ENCODE measurements around the gene FAM227B.
A peak's percentile ranks its signal among the peaks of the same experiment; 100 is the strongest.
"Not testable (repeated sequence)": the region's sequence is repeated elsewhere in the genome, so short reads cannot be mapped to it uniquely, and the experiment has no call there.

Gene FAM227B

DNA sequence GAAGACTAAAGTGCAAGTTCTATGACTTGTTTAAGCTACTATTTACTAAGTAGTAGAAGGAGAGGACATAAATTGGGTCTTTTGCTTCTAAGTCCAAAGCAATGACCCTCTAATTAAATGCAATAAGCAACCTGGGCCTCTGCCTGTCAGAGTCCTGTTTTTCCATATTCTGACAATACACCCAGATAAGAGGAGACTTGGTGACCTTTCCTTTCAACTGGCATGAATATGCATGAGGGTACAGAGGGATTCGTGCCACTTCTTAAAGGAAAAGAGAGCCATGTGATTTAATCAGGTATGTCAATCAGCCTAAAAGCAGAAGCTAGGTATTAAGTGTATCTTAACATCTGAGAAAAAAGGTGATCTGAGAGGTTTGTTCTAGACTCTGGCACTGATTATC, 248.3 kb downstream of the FAM227B start:
- no peak for DNase-seq (ENCODE audit: low spot score)

DNA sequence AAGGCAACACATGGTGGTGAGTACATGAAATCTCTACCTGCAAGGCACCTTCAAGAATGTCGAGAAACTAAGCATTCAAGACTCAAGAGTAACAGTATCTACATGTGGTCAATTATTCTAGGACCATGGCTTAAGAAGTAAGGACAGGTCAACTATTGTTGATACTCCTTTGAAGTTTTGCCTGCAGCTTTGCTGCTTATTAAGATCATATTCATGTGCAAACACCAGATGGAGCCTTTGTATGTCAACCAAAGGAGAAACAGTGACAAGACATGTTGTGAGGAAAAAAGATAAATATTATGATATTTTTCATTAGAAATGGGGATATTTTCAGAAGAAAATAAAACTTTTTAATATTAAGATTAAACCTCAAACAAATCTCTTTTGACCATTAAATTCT, 249.8 kb downstream of the FAM227B start:
- no peak for DNase-seq (ENCODE audit: low spot score)

DNA sequence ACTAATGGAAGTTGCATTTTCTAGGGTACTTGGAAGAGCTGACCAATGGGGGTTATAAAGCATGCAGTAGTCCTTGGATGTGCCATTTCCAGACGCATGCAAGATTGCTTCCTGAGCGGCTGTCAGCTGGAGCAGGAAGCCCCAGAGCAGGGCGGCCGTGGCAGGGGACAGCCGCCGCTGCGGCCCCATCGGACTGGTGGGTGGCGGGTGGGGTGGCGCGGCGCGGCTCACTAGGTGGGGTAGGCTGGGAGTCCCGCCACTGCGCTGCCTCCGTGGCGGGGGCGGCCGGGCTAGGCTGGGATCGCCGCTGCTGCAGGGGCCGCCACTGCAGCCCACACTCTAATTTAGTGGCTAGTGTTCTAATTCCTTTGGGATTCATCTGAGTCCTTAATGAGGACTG, 254.1 kb downstream of the FAM227B start:
- DNase-seq (ENCODE audit: low spot score) = no peak

DNA sequence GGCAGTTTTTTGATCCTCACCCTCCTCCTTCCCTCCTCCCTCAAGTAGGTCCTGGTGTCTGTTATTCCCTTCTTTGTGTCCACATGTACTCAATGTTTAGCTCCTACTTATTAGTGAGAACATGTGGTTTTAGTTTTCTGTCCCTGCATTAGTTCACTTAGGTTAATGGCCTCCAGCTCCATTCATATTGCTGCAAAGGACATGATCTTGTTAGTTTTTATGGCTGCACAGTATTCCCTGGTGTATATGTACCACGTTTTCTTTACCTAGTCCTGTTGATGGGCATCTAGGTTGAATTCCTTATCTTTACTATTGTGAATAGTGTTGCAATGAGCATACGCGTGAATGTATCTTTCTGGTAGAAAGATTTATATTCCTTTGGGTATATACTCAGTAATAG, 259.2 kb downstream of the FAM227B start:
- DNase-seq (ENCODE audit: low spot score) = no peak

DNA sequence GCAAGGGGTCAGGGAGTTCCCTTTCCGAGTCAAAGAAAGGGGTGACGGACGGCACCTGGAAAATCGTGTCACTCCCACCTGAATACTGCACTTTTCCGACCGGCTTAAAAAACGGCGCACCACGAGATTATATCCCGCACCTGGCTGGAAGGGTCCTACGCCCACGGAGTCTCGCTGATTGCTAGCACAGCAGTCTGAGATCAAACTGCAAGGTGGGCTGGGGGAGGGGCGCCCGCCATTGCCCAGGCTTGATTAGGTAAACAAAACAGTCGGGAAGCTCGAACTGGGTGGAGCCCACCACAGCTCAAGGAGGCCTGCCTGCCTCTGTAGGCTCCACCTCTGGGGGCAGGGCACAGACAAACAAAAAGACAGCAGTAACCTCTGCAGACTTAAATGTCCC, 266.2 kb downstream of the FAM227B start:
- not testable (repeated sequence) for DNase-seq (ENCODE audit: low spot score)

DNA sequence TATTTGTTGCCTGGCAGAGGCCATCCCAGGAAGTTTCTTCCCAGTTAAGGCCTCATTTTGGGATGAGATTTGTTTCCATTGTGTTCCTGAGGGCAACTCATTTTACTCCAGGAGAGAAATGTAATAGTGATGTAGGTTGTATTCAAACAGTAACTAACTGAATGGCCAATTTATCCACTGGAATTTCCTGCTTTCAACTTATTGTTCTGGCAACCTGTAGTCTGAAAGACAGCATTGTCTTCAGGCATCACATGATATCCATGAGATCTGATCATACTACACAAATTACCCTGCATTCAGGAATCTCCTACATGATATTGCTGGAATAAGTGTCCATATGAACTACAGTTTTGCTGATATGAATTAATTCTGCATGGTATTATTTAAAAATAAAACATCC, 277.1 kb downstream of the FAM227B start:
- peak; percentile 12 for DNase-seq (ENCODE audit: low spot score)

DNA sequence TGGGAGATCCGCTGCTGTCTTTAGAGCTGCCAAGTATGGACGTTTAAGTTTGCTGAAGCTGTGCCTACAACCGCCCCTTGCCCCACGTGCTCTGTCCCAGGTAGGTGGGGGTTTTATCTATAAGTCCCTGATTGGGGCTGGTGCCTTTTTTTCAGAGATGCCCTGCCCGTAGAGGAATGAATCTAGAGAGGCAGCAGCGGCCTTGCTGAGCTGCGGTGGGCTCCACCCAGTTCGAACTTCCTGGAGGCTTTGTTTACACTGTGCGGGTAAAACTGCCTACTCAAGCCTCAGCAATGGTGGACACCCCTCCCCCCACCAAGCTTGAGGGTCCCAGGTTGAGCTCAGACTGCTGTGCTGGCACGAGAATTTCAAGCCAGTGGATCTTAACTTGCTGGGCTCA, 281.0 kb downstream of the FAM227B start:
- no peak for DNase-seq (ENCODE audit: low spot score)

DNA sequence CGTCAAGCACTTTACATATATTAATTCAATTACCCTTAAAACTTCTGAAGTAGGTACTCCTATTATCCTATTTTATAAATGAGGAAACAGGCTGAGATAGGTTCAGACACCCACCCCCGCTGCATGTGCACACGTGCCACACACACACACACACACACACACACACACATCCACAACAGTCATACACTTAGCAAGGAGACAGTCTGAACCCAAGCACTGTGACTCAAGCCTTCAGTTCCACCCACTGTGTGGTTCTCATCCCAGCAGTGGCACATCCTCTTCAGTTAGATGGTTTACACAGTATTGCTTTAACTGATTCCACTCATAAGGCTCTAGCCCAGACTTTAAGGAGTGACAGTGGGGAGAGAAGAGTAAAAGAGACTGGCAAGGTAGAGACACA, 288.7 kb downstream of the FAM227B start:
- DNase-seq (ENCODE audit: low spot score) = no peak

DNA sequence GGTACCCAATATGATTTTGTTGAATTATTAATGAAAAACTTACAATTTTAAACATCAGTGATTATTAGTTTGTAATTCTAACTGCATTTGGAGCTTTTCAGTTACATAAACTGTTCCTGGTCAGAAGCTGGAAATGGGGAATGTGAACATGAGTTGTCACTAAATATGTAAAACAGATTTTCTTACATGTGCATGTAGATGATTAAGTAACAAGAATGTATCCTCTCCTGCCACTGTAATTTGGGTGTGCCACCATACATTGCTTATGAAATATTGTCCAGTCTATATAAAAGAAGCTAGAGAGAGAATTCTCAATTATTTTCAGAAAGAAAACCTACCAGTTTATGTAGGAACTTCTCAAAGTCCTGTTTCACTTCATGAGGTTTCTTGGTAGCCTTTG, 289.2 kb downstream of the FAM227B start:
- no peak for DNase-seq (ENCODE audit: low spot score)

DNA sequence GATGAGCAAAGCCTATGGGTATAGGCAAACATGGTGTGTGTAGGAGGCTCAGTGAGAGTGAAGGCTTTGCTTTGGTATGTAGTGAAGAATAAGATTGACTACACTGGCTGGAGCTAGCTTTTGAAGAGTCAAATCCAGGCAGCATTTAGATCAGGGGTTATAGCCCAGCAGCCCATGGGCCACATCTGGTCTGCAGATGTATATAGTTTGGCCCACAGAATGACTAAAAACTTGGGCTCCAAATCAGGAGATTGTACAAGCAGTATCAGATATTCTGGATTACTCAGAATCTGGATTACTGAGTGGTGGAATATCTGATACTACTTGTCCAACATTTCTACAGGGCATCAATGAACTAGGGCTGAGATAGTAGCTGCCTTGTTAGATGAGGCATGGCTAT, 290.5 kb downstream of the FAM227B start:
- no peak for DNase-seq (ENCODE audit: low spot score)

DNA sequence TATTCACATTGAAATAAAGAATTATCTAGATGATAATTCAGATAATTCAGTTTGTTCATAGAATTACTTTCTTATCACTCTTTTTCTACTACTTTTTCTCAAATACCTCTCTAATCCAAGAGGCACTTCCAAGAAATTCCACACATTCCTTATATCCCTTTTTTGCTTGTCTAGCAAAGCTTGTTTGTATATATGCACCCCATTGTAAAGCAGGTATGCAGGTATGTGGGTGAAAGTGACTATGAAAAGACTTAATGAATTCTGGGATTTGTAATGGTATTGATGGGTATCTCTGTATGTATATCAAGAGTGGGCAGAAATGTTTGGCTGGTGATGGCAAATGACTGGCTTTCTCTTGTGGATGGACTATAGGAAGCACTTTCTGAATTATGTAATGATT, 291.7 kb downstream of the FAM227B start:
- no peak for DNase-seq (ENCODE audit: low spot score)

DNA sequence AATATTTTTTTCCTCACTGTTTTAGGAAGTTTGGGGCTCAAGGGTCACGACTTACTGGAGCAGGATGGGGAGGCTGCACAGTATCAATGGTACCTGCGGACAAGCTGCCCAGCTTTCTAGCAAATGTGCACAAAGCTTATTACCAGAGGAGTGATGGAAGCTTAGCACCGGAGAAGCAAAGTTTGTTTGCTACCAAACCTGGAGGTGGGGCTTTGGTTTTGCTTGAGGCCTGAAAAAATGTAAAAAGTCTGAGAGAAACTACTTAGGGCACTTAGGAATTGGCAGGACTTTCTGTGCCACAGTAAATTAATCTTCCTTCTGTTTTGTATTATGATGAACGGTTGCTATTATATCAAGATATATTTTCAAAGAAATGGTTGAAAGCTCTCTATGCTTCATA, 292.7 kb downstream of the FAM227B start:
- no peak for DNase-seq (ENCODE audit: low spot score)

DNA sequence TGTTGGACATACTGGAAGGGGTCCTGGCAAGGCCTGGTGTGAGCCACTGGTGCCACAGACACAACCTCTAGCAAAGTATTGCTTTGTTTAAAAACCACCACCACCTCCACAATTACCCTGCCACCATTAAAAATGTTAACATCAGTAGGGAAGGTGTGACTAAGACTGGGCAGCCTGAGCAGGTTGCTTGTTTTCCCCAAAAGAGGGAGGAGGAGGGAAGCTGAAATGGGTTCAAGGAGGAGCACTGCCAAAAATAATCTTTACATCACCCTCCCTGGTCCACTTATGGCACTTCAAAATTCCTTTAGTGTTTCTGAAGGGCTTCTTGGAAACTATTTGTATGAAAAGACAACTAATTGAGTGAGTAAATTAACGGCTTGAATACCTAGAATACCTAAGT, 297.4 kb downstream of the FAM227B start:
- no peak for DNase-seq (ENCODE audit: low spot score)

DNA sequence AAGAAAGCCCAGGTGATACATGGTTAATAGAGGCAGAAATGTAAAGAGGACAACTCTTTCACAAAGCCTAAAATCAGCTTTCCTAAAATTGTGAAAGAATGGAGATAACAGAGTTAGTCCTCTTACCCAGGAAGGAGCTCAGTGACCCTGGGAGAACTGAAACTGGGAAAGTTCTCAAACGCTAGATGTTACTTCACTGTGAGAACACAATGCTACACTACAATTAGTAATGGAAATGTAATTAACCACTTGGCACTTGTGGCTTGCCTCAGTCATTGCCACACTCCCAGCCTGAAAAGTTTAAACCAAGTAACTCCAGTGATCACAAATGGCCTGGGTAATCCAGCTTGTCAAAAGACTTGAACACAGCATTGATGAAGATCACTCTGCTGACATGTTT, 300.3 kb downstream of the FAM227B start:
- DNase-seq (ENCODE audit: low spot score) = no peak

DNA sequence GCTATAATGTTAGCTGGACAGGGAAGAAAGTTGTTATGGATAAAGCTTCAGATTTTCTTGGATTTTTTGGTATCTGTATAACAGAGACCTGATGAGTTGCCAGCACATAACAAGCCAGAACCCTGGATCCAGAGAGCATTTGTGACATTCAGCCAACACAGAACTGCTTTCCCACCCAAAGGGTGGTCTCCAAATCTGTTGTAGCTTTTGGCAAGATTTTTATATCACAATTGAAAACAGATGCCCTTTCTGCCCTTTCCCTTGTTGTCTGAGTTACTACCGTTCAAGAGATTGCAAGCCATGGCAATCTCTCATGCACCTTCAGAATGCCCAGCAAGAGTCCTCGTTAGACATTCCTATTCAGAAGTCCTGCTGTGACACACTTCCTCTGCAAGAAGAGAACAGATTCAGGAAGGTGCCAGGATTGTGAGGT, 305.2 kb downstream of the FAM227B start:
- peak; percentile 21 for DNase-seq (ENCODE audit: low spot score)

DNA sequence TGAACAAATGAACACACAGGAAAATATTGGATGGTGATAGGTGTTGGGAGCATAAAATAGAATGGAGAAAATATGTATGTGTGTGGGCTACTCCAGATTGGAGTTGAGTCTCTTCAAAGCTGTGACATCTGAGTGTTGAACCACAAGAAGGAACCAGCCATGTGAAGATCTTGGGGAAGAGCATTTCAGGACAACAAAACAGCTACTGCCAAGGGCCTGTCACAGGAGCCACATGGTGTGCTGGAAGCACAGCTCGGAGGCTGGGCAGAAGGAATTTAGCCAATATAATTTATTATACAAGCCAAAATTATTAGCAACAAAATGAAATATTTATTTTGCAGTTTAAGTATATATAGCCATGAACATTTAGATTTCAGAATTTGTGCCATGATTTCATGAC, 305.9 kb downstream of the FAM227B start:
- no peak for DNase-seq (ENCODE audit: low spot score)

DNA sequence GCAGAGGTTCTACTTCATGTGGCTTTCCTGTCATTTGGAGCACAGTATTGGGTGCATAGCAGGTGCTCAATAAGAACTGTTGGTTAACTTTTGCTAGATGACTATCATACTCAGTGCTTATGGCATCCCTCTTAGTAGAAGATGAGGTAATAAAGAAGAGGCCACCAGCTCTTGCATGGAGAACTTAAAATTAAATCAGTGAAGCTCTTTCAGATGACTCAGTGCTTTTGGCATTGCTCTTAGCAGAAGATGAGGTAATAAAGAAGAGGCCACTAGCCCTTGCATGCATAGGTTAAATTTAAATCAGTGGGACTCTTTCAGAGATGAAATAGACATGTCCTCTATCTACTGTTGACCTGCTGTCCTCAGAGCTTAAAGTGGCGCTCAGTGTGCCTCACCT, 307.0 kb downstream of the FAM227B start:
- DNase-seq (ENCODE audit: low spot score) = no peak

DNA sequence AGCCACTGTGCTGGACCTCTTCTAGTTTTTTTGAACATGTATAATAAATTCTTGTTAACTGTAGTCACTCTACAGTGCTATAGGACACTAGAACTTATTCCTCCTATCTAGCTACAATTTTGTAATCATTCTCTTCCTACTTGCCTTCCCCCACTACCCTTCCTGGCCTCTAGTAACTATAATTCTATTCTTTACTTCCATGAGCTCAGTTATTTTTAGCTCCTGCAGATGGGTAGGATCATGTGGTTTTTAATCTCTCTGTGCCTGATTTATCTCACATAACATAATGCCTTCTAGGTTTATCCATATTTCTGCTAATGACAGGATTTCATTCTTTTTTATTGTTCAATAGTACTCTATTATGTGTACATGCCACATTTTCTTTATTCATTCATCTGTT, 310.7 kb downstream of the FAM227B start:
- no peak for DNase-seq (ENCODE audit: low spot score)

DNA sequence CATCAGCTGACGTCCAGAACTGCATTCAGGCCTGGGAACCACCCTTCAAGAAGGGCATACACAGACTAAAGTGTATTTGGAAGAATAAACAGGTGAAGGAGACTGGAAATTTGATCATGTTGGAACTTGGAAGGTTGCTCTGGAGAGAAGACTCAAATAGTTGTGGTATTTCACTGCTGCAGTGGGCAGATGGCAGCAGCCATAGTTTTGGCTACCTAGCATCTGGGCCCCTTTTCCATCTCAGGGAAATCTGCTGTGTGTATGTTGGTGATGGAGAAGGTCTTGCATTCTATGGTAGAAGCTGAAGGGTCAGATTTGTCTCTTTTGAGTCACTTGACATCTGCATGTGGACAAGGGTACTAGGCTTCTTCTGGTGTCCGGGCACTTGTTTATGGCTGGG, 311.9 kb downstream of the FAM227B start:
- DNase-seq (ENCODE audit: low spot score) = no peak

DNA sequence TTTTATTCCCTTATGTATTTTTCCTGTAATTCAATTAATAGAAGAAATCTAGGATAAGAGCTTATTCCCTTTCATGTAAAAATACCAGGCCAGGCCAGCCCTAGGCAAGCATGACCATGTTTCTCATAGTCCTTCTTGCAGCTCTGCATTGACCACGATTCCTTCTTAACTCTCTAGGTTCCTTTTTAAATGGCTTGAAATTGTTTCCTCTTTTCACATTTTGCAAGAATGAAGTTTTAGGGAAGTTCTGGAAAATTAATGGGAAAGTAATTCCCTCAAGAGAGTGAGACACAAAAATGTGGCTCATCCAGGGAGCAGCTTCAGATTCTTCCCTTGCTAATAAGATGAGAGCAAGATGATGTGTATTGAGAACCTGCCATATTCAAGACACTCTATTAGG, 314.1 kb downstream of the FAM227B start:
- DNase-seq (ENCODE audit: low spot score) = no peak

DNA sequence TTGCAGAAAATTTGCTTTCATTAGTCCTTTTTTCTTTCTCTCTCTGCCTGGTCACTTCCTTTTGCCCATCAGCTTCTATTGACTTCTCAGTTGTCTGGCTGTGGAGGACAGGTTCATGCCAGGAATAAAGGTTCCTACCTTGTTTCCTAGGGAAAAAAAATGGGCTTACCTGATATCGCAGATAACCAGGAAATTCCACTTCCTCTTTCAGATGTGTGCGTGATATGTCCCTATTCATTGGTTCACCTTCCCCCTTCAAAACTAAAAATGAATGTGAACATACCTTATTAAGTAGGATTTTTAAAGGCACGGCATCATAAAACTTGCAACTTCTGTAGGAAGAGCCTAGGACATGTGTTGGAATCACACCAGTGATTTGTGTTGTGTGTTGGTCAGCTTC, 317.6 kb downstream of the FAM227B start:
- DNase-seq (ENCODE audit: low spot score) = no peak

DNA sequence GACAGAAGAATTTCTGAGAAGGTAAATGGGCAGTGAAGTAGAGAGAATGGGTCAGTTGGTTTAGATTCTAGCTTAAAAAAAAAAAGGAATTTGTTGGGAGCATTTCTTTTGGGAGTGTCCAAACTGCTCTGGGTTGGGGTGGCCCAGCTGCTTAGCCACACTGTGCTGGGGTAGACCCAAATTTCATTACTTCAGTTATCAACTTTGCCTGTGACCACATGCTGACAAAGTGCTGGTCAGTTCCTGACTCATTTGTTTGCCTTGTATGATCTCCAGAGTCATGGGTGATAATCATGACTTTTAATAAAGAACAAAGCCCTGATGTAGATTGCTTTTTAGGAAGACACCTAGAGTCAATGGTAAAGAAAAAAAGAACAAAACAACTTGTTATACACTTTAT, 319.1 kb downstream of the FAM227B start:
- no peak for DNase-seq (ENCODE audit: low spot score)

DNA sequence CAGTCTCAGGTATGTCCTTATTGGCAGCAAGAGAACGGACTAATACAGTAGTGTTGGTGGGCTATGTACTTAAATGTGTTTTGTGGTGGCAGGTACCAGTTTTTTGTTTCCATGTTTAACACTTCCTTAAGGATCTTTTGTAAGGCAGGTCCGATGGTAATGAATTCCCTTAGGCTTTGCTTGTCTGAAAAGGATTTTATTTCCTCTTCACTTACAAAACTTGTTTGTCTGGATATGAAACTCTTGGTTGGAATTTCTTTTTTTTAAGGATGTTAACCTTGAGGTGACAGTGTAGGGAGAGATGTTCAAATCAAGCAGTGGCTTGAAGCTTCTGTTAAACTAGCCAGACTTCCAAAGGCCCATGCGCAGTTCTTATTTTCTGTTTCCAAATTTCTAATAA, 319.8 kb downstream of the FAM227B start:
- no peak for DNase-seq (ENCODE audit: low spot score)

DNA sequence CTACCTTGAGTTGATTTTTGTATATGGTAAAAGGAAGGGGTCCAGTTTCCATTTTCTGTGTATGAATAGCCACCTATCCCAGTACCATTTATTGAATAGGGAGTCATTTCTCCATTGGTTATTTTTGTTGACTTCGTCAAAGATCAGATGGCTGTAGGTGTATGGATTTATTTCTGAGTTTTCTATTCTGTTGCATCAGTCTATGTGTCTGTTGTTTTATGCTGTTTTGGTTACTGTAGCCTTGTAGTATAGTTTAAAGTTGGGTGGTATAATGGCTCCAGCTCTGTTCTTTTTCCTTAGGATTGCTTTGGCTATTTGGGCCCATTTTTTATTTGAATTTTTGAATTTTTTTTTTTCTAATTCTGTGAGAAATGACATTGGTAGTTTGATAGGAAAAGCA, 323.0 kb downstream of the FAM227B start:
- DNase-seq (ENCODE audit: low spot score) = no peak

DNA sequence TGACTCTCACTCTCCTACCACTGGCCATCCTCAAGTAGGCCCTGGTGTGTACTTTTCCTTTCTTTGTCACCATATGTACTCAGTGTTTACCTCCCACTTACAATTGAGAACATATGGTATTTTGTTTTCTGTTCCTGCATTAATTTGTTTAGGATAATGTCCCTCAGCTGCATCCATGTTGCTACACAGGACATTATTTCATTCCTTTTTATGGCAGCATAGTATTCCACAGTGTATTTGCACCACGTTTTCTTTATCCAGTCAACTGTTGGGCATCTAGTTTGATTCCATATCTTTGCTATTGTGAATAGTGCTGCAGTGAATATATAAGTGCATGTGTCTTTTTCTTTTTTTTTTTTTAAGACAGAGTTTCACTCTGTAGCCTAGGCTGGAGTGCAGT, 324.4 kb downstream of the FAM227B start:
- DNase-seq (ENCODE audit: low spot score) = no peak
